Stimulated activated CD8-positive, alpha-beta memory T cell treated with anti-CD3 and anti-CD28 coated beads, Interleukin-7, amount 100 ng/mL, for 48 hours (primary cell): ENCODE measurements around the gene CELF2.
"Not testable (repeated sequence)": the region's sequence is repeated elsewhere in the genome, so short reads cannot be mapped to it uniquely, and the experiment has no call there.

Experiments
- DNase-seq, 2 donors: peaks; one replicate each; pipeline ENCODE4 v3.0.0-alpha.2; 2020; ENCODE audit warnings: low read depth in 1 of 2; ENCODE audit errors: extremely low read depth in 1 of 2

The CELF2 gene

DNA sequence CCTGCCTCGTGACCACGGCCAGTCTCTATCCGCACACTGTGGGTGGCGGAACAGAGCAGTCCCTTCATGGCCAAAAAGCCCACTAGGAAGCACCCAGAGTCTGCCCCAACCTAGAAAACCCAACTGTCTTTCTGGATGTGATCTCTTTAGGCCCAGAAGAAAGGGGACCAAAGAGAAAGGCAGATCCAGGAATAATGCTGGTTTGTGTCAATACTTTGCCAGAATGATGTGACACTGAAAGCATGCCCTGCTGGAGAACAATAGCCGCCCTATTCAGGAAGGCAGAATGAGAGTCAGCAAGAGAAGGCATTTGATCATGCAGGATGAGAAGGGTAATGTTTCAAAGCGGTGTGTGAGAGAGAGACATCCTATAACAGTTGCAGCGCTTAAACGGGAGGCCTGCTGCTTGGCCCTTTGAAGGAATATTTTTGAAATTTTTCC, 319.1 kb downstream of the CELF2 start:
- no peak for DNase-seq

DNA sequence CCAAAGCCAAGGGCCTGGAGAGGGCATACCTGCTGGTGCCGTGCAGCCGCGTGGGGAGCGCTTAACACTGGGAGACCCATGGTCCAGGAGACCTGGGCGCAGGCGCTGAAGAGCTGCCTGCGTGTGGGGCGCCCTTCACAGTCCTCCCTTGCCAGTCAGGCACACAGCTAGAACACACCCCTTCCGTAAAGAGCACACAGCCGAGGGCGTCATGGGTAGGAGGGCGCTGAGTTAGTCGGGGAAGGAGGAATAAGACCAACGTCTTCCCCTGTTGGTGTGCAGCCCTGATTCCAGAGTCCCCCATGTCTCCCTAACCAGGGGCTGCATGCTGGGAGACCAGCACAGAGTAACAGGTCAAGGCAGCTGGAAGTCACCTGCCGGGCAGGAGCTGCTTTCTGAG, 319.8 kb downstream of the CELF2 start:
- no peak for DNase-seq

DNA sequence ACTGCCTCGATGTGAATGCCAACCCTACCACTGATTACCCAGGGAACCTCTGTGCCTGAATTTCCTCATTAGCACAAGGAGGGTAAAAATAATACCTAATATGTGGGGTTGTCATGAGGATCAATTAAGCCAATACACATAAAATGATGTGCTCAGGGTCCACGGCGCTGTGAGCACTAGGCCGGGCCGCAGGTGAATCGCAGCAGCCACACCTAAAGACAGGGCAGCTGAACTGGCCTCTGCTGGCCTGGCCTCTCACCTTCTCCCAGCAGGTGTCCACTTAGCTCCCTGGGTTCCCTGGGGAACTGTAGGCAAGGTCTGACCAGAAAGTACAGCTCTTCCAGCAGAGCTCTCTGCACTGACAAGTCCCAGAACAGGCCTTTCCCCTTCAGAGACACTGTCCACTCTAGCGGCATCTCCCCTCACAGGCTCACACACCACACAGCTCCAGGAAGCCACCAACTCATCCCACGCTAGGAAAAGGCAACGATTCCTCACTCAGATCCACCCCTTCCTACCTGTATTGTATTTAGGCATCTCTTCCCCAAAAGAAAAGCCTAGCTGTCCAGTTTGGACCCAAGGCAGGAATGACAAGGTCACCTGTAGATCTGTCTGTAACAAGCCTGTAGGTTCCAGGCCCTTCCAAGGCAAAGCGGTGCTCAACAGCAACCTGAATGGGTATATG, 320.6 kb downstream of the CELF2 start:
- DNase-seq, result no peak

DNA sequence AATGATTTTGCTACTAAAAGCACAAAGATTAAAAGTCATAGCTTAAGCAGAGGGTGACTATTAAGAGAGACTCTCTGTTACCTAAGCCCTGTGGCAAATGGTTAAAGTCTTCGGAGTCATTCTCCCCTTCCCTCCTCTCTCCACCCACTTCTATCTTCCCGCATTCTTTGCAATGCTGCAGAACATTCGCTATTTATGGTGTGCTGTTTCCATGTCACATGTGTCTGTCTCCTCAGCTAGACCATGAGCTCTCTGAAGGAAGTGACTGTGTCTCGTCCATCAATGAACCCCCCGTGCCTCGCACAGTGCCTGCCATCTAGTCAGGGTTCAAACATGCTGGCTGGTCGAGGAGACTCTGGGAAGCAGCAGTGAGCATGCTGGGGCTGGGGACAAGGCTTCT, 321.3 kb downstream of the CELF2 start:
- DNase-seq, result no peak

DNA sequence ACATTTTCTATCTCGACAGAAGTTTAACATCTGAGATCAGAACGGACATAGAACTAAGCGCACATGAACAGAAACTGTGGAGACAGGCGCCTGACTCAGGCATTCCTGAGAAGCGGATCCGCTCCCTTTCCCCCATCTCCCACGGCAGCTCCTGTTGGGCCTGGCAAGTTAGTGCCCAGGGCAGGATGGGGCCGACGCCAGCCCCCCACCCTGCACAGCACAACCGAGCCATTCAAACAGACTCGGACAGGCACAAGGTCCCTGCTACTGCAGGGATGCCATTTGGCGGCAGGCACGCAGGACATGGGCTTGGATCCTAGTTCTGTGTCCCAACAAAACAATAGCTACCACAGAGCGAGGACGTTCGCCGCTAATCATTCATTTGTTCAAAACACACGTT, 322.0 kb downstream of the CELF2 start:
- no peak for DNase-seq

DNA sequence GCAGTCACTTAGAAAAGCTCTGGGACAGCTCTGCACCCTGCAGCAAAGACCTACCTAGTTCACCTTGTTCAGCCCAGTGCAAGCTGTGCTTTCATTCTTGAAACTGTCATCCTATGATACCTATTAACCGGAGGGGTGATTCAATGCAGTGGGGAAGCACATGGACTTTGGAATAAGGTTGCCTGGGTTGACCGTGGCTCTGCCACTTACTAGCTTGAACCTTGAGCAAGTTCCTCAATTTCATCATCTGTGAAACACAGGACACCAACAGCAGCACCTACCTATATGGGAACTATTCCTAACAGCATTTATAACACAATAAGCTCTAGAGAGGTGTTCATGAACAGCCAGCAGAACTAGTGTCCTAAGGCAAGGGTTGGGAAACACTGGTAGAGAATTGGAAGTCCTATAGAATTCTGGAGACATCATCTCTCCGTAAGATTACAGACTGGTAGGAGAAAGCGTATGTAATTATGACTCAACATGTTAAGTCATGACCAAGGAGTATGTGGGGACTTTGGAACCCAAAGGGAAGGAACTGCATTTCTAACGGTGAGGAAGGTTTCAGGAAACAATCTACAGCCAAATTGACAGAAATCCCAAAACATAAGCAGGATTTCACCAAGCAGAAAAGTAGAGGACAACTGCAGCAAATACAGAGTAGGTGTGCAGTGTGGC, 323.8 kb downstream of the CELF2 start:
- DNase-seq, result no peak

DNA sequence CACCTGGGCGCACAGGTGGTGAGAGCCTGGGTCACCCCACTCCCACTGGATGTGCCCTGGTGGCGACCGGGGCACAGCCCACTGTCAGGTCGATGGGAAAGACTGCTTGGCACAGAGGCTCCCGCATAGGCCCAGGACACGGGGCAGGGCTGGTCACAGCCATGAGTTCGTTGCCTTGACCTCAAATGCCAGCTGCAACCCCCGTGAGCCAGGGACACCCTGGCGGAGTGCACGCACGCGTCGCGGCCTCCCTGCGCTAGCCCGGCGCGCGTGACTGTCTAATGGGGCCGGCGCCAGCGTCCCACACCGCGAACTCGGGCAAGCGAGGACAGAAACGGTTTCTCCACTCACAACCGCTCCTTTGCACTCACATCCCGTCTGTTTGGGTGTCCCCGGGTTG, 326.4 kb downstream of the CELF2 start:
- DNase-seq, result no peak

DNA sequence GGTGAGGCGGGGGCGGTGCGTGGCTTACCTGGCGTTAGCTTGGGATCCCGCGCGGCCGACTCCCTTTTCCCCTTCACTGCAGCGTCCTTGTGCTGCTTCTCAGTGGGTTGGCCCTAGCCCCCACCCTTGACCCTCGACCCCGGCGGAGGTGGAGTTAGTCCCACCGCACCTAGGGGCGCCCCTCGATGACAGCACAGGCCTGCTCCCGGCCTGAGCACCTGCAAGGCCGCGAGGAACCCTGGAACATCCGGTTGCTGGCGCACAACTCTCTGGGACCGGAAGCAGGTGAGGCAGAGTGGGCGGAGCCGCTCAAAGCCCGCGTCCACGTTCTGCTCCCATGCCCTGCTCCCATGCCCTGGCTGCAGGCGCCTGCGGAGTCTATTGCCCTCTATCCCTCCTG, 326.9 kb downstream of the CELF2 start:
- no peak for DNase-seq

DNA sequence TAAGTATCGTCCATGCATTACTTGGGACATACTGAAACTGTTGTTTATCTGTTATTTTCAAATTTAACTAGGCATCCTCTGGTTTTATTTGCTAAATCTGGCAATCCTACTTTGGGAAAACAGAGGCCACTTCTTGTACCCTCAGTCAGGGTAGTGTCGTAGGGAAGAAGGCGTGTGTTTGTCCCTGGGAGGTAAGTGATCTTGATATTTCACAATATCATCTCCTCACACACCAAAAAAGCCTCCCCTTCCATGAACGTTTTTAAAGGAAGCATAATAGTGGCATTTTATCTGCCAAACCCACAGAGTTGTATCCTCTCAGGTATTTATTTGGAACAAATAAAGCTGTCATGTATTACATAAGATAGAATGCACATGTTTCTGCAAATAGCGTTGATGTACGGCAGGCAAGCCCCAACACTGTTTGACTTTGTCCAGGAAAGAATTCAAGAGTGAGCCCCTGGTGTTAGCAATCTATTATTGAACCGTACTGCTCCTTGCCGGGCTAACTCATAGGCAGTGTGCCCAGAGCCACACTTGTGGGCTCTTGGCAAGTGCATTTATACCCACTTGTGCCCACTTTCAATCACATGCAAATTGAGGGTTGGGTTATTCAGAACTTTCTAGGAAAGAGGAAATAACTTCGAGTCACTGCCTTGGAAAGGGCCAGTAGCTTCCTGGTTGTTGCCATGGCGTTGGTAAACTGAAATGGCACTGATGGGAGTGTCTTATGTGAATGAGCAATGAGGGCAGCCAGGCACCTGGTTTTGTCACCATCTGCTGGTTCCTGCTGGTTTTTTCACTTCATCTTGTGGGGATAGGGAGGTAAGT, 327.8 kb downstream of the CELF2 start:
- DNase-seq, result no peak

DNA sequence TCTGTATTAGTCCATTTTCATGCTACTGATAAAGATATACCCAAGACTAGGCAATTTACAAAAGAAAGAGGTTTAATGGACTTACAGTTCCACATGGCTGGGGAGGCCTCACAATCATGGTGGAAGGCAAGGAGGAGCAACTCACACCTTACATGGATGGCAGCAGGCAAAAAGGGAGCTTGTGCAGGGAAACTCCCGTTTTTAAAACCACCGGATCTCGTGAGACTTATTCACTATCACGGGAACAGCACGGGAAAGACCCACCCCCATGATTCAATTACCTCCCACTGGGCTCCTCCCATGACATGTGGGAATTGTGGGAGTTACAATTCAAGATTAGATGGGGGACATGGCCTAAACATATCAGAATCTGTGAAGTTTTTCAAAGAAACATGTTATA, 329.9 kb downstream of the CELF2 start:
- not testable (repeated sequence) for DNase-seq

DNA sequence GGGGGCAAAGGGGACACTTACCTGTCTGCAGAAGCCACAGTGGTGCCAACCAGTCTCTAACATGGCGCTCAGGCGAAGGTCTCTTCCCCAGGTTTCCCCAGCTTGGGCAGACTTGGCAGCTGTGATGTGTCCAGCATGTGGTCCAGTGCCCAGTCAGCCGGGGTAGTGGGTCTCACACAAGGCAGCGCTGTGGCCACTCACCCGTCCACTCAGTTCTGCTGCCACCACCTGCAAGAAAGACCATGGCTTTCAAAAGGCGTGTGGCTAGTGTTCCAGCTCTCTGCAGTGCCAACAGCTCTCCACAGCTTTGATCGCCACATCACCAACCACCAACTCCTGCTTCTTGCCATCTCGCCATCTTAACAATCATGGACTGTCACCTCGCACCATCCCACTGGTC, 334.1 kb downstream of the CELF2 start:
- DNase-seq, result no peak

DNA sequence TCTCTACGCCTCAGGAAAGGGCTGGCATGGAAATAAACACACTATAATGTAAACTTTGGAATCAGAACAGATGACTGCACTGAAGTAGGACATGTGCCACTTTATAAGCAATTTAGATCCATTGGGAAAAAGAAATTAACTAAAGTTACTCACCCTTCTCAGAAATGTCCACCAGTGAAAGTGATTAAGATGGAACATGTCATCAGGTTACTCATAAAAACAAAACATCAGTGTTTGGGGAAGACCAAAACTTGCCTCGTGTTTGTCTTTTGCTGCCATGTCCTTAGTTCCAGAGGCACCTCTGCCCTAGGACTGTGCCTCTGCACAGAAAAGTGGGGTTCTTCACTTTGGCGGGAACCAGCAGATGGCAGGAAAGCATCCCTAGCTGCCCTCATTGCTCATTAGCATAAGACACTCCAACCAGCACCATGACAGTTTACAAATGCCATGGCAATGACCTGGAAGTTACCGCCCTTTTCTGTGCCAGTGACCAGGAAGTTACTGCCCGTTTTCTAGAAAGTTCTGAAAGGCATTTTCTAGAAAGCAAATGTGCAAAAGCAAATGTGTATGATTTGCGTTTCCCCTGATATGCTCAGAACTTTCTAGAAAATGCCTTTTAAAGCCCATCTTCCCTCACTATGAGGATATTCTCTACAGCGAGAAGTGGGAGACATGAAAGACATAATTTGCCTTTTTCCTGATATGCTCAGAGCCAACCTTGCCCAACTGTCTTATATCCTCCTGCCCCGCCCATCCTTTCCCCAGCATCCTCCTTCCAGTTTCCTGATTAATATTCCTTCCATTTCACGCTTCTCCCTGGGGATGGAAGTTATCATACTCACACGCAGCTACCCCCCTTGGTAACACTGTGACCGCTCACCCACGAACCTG, 335.6 kb downstream of the CELF2 start:
- DNase-seq, result no peak

DNA sequence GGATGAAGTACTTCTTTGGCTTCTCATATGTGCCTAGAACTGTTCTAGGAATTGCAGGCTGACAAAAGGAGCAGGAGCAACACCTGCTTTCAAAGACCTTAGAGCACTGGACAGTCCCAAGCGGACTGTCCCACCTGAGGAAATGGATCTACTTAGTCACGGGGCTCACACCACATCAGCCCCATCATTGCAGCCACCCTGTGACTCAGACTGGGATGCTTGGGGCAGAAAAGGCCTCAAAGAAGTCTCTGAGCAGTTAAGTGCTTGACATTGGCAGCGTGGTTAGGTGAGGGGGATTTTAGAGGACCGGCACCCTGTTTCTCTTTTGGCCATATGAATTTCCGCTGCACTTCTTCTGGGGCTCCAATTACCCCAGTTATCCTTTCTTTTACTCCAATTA, 337.2 kb downstream of the CELF2 start:
- no peak for DNase-seq

DNA sequence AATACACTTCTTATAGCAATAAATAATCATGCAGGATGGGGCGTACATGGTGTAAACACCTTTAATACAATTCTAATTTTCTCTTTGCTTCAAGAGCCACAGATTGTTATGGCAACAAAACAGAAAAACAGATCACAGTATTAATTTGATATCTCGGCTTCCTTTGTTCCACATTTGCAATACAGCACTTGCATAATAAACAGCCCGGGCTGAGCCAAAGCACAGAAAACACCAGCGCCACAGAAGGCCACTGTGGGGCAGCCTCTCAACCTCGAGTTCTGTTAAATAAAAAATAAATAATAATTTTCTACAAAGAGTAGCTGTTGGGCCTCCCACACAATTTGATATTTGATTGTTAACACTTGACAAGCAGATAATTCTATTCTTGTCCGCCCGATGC, 337.9 kb downstream of the CELF2 start:
- no peak for DNase-seq

DNA sequence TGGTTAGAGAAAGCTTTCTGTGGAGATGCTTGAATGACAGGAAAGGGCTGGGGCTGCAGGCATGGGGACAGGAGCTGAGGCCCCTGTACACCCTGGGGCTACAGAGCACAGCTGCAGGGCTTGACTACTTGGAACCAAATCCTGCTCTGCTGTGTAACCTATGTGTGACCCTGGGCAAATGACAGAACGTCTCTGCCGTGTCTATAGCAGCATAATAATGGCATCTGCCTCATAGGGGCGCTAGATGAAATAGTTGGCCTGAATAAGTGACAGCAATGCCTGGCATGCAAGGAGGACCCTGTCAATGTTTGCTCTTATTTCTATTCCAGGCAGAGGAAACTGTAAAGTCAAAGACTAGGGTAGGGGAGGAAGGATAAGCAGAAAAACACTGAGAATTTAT, 339.8 kb downstream of the CELF2 start:
- no peak for DNase-seq

DNA sequence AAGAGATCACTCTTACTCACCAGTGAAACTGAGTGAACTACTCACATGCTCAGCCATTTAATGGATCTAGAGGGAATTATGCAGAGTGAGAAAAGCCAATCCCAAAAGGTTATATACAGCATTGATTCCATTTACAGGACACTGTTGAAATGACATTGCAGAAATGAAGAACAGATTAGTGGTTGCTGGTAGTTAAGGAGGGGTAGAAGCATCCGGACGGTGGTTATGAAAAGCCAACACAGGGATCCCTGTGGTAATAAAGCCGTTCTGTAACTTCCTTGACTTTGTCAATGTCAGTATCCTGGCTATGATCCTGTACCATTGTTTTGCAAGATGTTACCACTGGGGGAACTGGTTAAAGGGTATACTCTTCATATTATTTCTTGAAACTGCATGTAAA, 340.3 kb downstream of the CELF2 start:
- DNase-seq, result no peak

DNA sequence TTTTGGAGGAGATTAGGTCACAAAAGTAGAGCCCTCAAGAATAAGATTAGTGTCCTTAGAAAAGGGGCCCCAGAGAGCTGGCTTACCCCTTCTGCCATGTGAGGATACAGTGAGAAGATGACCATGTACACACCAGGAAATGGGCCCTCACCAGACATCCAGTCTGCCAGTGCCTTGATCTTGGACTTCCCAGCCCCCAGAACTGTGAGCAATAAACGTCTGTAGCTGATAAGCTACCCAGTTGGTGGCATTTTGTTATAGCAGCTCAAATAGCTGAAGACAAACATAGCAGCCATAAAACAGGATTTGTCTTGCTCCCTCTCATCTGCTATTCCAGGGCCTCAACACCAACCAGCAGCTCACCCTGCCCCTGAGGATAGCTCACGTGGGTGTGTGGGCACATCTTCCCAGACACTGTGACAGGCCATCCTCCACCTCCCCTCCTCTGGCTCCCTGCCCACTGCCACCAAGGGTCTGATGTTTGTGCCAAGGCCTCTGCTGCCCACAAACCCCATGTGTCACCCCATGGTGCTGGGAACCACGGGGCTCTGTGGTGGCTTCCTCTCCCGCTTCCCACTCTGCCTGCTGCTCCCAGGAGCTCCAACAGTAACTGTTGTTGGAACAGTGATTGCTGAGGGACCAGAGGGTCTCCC, 341.4 kb downstream of the CELF2 start:
- DNase-seq, result no peak

DNA sequence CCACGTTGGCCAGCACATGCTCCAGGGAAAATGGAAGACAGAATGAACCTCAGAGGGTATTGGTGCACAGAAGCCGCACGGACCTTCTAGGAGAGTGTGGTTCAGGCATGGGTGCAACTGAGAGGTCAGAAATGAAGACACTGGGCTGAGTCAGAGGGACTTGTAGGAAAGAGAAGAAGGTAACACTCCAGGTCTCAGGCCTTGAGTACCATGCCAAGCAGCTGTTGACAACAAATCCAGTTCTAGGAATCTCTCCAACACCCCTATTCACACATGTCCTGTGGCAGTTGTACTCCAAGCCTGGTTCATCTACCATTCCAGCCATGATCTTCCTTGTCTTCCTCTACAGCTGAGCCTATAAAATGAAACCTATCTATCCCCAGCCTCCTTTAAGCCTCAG, 342.2 kb downstream of the CELF2 start:
- no peak for DNase-seq

DNA sequence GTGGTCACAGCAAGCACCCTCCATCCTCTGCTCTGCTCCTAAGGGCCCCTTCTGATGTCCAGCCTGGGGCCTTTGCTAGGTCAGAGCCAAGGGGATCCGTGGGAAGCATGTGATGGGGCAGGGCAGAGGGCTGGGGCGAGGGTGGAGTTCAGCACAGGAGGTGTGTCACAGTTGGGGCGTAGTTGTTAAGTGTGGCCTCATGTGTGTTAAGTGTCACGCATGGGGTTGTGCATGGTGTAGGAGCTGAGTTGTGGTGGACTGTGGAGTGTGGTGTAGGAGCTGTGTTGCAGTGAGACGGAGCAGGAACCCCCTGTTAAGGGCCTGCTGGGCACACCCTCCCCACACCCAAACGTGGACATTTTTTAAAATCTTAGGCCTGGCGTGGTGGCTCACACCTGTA, 345.8 kb downstream of the CELF2 start:
- DNase-seq, result no peak

DNA sequence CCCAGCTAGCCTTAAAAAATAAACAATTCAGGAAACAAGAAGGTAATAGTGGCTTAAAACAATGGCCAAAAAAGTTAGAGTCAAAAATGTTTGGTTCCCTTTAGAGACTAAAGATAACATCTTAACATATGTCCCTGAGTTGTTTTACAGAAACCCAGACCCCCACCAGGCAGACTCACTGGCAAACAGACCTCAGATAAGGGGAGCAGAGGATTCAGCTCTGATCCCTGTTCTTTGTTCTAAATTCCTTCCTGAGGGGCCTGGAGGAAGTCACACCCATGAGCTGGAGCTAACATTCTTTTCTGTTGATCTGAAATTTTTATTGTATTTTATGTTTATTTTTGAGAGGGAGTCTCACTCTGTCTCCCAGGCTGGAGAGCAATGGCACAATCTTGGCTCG, 346.6 kb downstream of the CELF2 start:
- DNase-seq, result no peak
